HL-60 (cell line): ENCODE data around the gene MYADML2.

Experiments used
- POLR2AphosphoS5 ChIP-seq: IDR thresholded peaks from 2 replicates; pipeline ENCODE4 v1.6.1; 2012; ENCODE audit warnings: low read depth
- TF ChIP-seq, protein P1 (sequence below): IDR thresholded peaks from one replicate; pipeline ENCODE4 v1.5.1; 2011; ENCODE audit warnings: low read length, control low read depth, inconsistent platforms; ENCODE audit not compliant: insufficient read depth

DNA sequence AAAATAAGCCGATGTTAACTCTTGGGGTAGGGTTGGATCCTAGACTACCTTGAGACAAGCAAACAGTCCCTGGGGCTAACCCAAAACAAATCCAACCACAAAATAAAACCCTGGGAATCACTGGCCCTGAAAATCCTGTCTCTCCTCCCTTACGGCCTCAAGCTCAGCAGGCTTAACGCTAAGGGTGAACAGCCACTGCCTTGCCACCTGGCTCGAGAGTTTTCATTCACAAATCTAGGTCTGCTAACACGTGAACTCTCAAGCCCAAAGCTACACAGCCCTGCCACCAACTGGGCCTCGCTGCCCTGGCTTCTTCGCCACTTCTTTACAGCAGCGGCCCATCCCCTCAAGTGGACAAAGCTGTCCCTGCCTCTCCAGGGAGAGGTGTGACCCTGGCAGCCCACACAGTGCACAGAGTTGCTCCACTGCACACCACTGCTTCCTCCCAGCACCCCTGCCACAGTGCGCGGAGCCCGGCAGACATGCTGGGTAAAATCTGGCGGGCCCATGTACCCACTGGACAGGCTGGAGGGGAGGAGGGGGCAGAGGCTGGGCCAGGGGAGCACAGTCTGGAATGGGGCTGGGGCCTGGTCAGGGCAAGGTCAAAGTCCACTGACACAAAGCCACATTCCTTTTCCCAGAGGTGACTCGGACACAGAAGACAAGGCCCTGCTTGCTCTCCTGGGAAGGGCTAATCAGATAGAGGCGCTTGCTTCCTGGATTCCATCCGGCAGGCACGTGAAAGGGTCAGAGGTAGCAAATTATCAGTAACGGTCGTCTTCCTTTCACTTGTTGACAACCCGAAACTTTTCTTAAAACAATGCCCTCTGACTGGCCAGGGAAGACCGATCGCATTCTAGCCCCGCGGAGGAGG is 36.8 kb downstream of the MYADML2 start:
- TF ChIP-seq, protein P1, sequence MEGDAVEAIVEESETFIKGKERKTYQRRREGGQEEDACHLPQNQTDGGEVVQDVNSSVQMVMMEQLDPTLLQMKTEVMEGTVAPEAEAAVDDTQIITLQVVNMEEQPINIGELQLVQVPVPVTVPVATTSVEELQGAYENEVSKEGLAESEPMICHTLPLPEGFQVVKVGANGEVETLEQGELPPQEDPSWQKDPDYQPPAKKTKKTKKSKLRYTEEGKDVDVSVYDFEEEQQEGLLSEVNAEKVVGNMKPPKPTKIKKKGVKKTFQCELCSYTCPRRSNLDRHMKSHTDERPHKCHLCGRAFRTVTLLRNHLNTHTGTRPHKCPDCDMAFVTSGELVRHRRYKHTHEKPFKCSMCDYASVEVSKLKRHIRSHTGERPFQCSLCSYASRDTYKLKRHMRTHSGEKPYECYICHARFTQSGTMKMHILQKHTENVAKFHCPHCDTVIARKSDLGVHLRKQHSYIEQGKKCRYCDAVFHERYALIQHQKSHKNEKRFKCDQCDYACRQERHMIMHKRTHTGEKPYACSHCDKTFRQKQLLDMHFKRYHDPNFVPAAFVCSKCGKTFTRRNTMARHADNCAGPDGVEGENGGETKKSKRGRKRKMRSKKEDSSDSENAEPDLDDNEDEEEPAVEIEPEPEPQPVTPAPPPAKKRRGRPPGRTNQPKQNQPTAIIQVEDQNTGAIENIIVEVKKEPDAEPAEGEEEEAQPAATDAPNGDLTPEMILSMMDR: no peak
- TF ChIP-seq POLR2AphosphoS5: no peak
